Hematopoietic multipotent progenitor cell treated with erythropoietin and hydrocortisone succinate and interleukin-3 and kit ligand, for 8 days (in vitro differentiated cells): ENCODE measurements around the gene GPR148.
A peak's percentile ranks its signal among the peaks of the same experiment; 100 is the strongest.
"Not testable (repeated sequence)": the region's sequence is repeated elsewhere in the genome, so short reads cannot be mapped to it uniquely, and the experiment has no call there.

Source experiments
- DNase-seq: peaks from one replicate; pipeline ENCODE4 v3.0.0-alpha.2; 2015

Gene GPR148, protein sequence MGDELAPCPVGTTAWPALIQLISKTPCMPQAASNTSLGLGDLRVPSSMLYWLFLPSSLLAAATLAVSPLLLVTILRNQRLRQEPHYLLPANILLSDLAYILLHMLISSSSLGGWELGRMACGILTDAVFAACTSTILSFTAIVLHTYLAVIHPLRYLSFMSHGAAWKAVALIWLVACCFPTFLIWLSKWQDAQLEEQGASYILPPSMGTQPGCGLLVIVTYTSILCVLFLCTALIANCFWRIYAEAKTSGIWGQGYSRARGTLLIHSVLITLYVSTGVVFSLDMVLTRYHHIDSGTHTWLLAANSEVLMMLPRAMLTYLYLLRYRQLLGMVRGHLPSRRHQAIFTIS

DNA sequence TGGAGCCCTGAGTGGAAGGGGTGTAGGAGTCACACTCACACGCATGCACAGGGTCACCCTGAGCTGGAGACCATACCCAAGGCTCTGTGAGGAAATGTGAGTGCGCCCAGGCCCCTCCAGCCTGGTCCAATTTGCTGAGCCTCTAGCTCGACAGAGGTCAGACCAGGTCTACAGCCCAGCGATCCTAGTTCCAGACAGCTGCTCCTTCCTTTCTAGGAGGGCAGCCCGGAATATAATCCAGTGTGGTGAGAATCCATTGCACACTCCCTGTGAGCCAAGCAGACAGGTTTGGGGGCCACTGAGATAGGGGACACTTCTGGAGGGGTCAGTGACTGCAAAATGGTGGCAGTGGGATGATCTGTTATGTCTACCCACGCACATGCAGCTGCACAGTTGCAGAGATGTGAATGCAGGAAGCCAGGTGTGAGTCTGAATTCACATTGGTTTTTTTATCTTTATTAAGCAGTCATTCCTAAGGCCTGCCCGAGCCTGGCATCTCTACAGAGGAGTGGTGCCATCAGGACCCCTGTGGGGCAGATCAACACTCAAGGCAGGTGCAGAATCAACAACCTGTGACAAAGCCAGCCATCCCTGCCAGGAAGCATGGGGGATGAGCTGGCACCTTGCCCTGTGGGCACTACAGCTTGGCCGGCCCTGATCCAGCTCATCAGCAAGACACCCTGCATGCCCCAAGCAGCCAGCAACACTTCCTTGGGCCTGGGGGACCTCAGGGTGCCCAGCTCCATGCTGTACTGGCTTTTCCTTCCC, at the start of gene GPR148:
GPR148 (plus strand) TSS at position 522 of the 768 bp plus-strand sequence; CDS start at position 604, 82 bp downstream.
- DNase-seq, result no peak

DNA sequence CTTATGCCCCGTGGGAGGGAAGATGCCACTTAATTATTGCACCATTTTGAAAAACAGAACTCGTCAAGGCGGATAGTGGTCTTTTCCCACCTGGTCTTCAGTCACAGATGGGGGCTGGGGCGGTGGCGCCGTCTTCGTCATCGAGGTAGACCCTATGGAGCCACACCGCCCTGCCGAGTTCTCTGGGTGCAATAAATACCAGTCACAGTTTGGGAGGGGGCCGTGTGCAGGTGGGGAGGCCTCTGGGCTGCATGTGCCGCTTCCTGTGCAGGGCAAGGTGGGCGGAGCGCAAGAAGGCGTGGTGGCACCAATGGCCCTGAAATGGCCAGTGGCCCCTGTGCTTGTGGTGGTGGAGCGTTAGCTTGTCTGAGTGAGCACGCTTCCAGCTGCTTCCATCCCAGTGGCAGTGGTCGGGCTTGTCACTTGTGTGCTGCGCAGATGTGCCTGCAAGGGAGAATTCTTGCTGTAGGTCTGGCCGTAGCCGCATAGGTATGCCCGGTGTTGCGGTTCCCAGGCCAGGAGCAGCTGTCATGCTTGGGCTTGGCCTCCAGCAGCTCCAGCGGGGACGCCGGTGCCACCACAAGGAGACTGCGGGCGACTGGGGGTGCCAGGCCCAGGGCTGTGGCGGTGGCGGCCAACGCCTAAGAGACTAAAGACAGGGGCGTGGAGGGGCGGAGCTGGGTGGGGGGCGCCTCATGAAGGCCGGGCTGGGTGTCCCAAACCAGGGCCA, 36.7 kb upstream of the GPR148 start:
- not testable (repeated sequence) for DNase-seq

DNA sequence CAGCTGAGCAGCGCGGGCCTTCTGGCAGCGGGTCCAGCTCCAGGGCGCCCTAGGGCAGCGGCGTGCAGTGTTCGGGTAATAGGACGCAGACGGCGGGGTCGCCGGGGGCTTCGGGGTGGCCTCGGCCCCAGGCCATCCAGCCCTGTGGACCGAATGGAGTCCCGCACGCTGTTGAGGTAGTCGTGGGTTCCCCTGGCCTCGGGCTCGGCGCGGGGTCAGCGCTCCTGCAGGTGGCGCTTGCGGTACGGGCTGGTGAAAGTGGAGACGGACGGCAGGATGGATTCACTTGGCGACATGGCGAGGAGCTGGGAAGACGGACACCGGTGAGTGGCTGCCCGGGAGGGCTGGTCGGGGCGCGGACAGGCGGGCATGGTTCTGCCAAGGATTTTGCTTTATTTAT, 35.4 kb upstream of the GPR148 start:
- peak; percentile 24 for DNase-seq

DNA sequence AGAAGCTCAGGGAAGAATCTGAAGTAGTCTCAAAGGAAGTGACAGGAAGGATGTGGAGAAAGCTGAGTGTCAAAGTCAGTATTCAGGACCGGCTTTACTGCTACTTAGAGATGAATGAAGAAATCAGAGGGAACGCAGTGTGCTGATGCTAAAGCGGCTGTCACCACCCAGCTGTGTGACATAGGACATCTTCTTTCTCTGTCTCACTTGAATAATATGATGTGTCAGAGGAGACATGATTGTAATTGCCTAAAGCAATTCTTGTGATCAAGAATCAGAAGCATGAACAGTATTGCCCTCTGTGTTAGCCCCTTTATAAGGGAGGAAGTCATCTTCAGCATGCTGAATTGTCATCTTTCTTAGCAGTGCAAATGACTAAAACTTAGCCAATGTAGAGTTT, 25.6 kb upstream of the GPR148 start:
- not testable (repeated sequence) for DNase-seq

DNA sequence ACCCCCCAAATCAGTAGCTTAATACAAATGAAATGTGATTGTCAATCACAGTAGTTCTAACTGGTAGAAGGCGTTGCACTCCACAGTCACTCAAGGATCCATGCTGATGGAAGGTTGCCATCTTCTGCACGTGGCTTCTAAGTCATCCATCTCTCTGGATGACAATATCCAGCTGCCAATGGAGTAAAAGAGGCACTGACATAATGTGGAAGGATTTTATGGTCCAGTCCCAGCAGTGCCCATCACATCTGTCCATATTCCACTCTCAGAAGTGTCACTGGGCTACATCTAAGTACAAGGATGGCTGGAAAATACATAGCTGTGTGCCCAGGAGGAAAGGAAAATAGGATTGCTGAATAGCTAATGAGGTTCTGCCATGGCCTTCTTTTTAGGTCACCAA, 14.1 kb upstream of the GPR148 start:
- not testable (repeated sequence) for DNase-seq

DNA sequence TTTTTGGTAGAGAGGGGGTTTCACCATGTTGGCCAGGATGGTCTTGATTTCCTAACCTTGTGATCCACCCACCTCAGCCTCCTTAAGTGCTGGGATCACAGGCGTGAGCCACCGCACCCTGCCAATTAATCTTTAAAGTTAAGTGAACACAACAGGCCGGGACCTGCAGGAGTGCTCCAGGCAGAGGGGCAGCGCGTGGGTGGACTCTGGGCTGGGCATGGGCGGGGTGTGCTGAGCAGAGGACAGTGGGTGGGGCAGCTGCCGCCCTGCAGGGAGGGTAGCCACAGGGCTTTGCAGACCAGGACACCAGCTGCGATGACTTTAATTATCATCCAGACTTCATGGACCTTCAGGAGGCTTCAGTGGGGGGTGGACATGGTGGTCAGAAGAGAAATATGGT, 8.8 kb upstream of the GPR148 start:
- DNase-seq, result no peak

DNA sequence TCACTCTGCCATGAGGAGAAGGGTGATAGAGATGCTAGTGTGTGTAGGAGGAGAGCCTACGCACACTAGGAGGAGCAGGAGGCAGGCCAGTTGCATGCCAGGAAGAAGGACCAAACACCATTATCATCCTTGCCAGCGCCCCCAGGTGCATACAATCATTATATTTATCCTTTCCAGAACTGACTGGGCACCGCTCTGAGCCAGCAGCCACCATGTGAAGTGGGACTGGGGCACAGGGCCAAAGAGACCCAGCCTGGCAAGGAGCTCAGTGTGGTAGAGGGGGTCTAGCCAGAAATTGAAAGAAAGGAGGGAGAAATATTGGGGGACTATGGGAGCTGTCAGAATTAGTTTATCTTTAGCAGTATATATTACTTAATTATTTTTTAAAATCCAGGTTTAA, 8.3 kb upstream of the GPR148 start:
- no peak for DNase-seq

DNA sequence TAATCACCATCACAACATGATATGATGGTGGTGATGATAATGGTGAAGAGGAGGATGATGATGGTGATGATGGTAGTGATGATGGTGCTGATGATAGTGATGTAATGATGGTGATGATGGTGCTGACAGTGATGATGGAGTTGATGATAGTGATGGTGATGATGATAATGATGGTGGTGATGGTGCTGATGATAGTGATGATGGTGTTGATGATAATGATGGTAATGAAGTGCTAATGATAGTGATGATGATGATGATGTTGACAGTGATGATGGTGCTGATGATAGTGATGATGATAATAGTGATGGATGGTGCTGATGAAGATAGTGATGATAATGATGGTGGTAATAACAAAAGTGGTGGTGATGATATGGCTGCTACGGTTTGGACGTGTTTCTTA, 4.4 kb upstream of the GPR148 start:
- no peak for DNase-seq

DNA sequence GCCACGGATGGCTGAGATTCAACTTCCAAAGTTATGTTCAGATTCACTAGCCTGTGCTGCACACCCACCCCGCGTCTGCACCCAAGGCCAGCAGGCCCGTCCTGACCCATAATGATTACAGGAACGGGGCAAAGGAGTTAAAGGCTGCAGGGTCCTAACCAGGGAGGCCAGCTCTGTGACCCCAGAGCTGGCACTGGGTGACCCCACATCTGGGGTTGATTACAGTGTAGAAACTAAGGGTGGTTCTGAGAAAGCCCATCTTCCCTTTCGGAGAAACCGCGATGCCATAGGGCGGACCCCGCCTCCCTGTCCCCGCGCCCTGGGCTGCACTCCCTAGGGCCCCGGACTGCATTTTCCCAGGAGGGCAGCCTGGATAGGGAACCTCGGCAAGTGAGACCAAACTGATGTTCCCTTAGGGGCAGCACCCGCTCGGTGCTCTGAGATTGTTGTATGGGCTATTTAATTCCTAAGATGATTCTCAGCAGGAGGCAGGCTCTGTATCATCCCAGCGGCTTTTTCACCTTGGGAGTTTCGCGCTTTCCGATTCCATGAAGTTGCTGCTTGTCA, 2.2 kb upstream of the GPR148 start:
- DNase-seq, result no peak

DNA sequence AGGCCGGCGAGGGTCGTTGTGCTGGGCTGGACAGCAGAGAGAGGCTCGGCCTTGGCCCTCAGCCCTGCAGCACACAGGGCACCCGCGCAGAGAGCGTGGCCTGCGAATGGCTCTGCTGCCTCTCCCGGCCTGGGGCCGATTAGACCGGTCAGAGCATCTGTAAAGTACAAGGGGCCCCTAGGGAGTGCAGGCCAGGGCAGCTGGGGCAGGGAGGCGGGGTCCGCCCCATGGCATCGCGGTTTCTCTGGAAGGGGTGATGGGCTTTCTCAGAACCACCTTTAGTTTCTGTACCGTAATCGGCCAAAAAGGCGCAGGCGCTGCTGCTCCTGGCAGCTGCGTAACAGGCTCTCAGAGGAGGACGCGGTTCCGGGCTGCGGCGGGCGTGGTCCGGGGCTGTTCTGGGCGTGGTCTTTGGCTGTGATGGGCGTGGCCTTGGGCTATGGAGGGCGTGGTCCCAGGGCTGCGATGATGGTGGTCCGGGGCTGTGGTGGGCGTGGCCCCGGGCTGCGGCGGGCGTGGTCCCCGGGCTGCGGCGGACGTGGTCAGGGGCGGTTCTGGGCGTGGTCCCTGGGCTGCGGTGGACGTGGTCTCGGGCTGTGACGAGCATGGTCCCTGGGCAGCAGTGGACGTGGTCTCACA, 1.5 kb upstream of the GPR148 start:
- peak; percentile 82 for DNase-seq

DNA sequence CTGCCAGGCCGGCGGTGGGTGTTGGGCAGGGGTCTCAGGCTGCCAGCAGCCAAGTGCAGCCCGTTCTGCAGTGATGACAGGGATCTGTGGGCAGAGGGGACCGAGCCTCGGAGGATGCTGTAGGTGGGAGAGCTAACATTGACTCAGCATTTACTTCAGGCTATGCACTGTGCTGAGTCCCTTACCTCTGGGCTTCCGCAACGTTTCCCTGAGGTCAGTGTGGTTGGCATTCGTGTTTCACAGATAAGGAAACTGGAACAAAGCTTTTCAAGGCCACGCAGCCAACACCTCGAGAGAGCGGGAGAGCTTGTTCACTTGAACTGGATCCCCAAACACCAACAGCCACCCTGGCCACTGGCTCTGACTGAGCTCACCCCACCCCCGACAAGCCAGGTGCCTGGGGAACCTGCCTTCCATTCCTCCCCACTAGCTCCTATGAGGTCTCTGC, 839 bp upstream of the GPR148 start:
- peak; percentile 72 for DNase-seq

DNA sequence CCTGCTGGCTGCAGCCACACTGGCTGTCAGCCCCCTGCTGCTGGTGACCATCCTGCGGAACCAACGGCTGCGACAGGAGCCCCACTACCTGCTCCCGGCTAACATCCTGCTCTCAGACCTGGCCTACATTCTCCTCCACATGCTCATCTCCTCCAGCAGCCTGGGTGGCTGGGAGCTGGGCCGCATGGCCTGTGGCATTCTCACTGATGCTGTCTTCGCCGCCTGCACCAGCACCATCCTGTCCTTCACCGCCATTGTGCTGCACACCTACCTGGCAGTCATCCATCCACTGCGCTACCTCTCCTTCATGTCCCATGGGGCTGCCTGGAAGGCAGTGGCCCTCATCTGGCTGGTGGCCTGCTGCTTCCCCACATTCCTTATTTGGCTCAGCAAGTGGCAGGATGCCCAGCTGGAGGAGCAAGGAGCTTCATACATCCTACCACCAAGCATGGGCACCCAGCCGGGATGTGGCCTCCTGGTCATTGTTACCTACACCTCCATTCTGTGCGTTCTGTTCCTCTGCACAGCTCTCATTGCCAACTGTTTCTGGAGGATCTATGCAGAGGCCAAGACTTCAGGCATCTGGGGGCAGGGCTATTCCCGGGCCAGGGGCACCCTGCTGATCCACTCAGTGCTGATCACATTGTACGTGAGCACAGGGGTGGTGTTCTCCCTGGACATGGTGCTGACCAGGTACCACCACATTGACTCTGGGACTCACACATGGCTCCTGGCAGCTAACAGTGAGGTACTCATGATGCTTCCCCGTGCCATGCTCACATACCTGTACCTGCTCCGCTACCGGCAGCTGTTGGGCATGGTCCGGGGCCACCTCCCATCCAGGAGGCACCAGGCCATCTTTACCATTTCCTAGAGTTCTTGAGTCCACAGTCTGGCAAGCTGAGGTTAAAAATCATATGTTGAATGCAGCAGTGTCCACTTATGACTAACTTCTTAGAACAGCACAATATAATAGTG, 741 bp downstream of the GPR148 start:
- no peak for DNase-seq

DNA sequence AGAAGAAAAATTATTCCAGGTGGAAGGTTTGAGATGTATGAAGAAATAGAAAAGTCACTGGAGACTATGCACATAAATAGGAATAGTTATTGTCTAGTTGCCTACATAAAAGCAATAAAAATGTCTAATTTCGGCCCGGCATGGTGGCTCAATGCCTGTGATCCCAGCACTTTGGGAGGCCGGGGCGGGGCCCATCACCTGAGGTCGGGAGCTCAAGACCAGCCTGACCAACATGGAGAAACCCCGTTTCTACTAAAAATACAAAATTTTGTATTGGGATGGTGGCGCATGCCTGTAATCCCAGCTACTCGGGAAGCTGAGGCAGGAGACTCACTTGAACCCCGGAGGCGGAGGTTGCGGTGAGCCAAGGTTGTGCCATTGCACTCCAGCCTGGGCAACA, 3.4 kb downstream of the GPR148 start:
- DNase-seq, result not testable (repeated sequence)

DNA sequence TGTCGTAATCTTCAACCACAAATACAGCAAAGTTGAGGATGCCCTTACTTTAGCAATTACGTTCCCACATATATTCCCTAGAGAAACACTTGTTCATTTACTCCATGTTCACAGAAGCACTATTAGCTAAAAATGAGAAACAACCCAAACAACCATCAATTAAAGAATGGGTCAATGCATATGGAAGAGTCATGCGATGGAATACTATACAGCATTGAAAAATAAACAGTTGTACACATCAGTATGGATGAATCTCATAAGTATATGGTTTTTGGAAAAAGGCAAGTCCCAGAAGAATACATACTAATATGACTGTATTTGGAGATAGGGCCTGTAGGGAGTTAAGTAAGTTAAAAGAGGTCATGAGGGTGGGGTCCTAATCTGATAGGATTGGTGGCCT, 6.3 kb downstream of the GPR148 start:
- no peak for DNase-seq

DNA sequence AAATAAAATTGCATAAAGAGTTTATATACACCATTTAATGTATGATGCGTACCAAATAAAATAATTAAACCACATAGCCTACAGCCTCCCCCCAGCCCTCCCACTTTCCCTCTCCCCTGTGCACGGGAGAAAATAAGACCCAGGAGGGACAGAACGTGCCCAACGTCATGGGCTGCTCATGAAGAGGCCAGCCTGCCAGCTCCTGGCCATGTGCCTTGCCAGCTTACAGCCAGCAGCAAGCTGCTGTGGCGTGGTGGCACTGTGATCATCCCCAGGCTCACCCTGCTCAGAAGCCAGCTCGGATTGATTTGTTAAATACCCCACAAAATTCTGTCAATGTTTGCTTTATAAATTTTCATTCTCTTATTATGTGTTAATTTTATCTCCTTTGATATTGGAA, 7.6 kb downstream of the GPR148 start:
- DNase-seq, result no peak

DNA sequence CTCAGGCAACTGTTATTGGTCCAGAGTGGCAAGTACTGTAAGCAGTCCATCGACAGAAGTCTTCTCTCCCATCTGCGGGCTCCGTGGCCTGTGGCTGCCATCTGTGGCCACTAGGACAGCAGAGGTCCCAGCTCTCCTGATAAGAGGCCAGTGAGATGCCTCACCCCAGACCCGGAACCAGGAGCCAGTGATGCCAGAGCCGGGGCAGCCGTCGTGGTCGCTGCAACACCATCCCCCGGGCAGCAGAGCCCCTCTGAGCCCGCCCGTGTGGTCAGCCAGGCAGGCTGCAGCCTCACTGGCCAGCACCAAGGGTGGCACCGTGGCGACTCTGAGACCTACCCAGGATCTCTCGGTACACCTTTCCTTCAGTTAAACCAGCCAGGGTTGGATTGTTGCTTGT, 8.7 kb downstream of the GPR148 start:
- no peak for DNase-seq

DNA sequence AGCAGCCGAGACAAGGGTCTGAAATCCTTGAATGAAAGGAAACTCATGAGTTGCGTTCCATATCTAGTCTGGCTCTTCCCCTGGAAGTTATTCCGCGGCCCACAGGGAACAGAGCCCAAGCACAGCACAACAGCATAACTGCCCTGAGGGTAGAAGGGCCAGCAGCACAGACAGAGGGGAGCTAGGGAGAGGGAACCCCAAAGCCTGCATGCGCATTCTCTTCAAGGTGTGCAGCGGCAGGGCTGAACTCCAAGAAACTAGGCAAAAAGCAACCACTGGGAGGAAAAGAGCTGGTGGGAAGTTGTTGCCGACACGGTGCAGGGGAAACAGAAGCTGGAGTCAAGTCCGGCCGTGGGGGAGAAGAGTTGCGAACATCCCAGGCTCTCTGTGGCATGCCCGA, 11.8 kb downstream of the GPR148 start:
- DNase-seq, result no peak

DNA sequence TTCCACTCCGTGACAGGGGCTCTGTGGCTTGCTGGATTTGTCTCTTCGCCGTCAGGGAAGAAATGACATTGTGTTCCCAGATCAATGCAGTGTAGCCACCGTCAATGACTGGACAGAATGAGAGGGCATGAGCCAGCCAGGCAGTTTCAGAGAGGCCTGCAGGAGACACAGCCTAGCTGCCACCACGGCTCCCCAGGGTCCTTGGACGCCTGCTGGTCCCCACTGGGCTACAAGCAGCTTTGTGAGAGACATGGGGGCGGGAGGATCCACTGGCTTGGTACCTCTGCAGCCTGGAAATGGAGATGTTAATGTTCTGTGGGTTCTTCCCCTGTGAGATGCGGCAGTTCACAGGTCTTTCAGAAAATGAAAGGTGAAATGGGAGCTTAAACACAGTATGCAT, 14.4 kb downstream of the GPR148 start:
- no peak for DNase-seq

DNA sequence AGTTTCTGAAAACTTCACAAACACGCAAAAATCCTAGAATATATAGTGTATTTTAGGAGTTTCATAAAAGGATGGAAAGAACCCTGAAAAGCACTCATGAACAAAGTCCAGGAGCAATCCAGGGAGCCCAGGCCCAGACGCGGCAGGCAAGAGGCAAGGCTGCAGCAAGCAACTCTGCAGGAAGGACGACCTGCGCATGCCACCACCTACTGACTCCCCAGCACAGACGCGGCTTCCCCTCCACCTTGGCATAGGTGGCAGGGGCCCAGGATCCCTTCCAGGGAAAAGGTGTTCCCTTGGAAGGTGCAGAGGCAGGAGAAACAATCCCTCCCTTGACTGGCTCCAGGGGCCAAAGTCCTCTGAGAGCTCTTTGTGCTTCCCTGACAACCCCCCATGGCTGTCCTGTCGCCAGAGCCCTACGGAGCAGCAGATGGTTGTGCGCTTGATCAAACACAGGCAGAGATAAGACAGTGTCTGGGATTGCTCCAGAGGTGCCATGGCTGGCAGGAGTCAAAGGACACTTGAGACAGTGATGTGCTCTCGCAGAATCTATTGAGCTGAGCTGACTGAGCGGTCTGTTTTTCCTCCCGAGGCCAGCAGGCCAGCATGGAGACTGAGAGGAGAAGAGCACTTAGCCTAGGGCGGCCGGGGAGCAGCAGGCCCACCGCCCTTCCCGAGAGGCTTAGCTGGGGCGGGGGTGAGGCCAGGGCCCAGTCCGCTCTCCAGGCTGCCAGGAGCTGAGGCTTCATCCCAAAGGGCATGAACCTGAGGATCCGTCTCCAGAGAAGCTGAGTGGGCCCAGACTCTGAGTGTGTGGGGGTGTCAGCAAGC, 15.6 kb downstream of the GPR148 start:
- DNase-seq, result no peak

DNA sequence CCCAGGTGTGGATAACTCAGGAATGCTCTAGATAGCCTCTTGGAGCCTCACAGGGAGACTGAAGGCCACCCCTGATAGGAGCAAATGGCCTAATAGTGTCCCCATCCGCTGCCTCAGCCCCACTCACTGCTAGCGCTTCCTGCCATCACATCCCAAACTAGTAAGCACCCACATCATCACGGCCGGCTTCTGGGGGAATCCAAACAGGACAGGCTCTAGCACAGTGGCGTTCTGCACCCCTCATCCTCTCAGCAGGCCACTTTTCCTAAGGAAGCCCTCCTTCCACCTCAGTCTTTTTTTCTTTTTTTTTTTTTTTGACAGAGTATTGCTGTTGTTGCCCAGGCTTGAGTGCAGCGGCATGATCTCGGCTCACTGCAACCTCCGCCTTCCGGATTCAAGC, 20.2 kb downstream of the GPR148 start:
- no peak for DNase-seq

DNA sequence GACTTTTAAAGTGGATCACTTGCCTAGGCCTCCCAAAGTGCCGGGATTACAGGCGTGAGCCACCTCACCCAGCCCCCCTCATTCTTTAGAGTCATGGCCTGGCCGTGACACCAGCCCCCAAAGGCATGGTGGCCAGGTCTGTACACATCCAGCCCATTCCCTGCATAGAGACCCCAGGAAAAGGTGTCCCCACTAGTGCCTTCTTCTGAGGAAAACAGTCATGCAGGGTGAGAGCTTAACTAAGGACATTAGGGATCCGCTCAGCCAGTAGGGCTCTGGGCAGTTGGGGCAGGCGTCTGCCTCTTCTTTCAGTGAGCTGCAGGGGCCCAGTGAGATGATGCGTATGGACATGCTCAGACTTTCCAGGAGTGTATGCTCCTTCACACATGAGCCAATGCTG, 20.8 kb downstream of the GPR148 start:
- no peak for DNase-seq
